ENCODE results near the gene NLRP5.
A peak's percentile ranks its signal among the peaks of the same experiment; 100 is the strongest.
"Not testable (repeated sequence)": the region's sequence is repeated elsewhere in the genome, so short reads cannot be mapped to it uniquely, and the experiment has no call there.

The NLRP5 gene

GRCh38 chr19:55986487-55986886 lies at the start of gene NLRP5:
TSS of gene NLRP5 (plus strand) at chr19:55986775.
- in situ Hi-C loops (cut with HindIII; ENCODE audit: low pct_unique_long_range_greater_than_20kb, low sequenced_read_pairs): no loop called here
- no peak for TF ChIP-seq JUND (IDR thresholded peaks at IDR 0.05; ENCODE audit: low read depth)

GRCh38 chr19:55939206-55939605 lies 47.4 kb upstream of the NLRP5 start:
- in situ Hi-C loops (cut with HindIII; ENCODE audit: low pct_unique_long_range_greater_than_20kb, low sequenced_read_pairs): no loop called here
- no peak for DNase-seq (ENCODE audit: low read depth in 1 of 2, low spot score in 1 of 2)
- no peak for TF ChIP-seq JUND (IDR thresholded peaks at IDR 0.05; ENCODE audit: low read depth)

More at GRCh38 chr19:55986487-55986886, at the start of gene NLRP5:
- peak in 1 of 2 experiments; percentile 42 for DNase-seq (ENCODE audit: low read depth in 1 of 2, low spot score in 1 of 2)

GRCh38 chr19:55940306-55940705 lies 46.3 kb upstream of the NLRP5 start:
- in situ Hi-C loops (cut with HindIII; ENCODE audit: low pct_unique_long_range_greater_than_20kb, low sequenced_read_pairs): no loop called here
- DNase-seq (ENCODE audit: low read depth in 1 of 2, low spot score in 1 of 2): no peak
- no peak for TF ChIP-seq JUND (IDR thresholded peaks at IDR 0.05; ENCODE audit: low read depth)

- TF ChIP-seq JUND (IDR thresholded peaks at IDR 0.05; ENCODE audit: low read depth): no peak
- no peak for DNase-seq (ENCODE audit: low read depth in 1 of 2, low spot score in 1 of 2)
- in situ Hi-C loops (cut with HindIII; ENCODE audit: low pct_unique_long_range_greater_than_20kb, low sequenced_read_pairs): no loop called here
Measured at GRCh38 chr19:55947532-55947931, 39.0 kb upstream of the NLRP5 start, which contains the start of gene NLRP8. TSS of gene NLRP8 (plus strand) at chr19:55947832.

- in situ Hi-C loops (cut with HindIII; ENCODE audit: low pct_unique_long_range_greater_than_20kb, low sequenced_read_pairs); DNase-seq (ENCODE audit: low read depth in 1 of 2, low spot score in 1 of 2): not testable (repeated sequence)
Measured at GRCh38 chr19:55950566-55950965, 36.0 kb upstream of the NLRP5 start.

- peak in 1 of 2 experiments; percentile 40 for DNase-seq (ENCODE audit: low read depth in 1 of 2, low spot score in 1 of 2)
- in situ Hi-C loops (cut with HindIII; ENCODE audit: low pct_unique_long_range_greater_than_20kb, low sequenced_read_pairs): no loop called here
- no peak for TF ChIP-seq JUND (IDR thresholded peaks at IDR 0.05; ENCODE audit: low read depth)
Measured at GRCh38 chr19:55956431-55956830, 30.1 kb upstream of the NLRP5 start.

- peak in 1 of 2 experiments; percentile 46 for DNase-seq (ENCODE audit: low read depth in 1 of 2, low spot score in 1 of 2)
- no peak for TF ChIP-seq JUND (IDR thresholded peaks at IDR 0.05; ENCODE audit: low read depth)
- in situ Hi-C loops (cut with HindIII; ENCODE audit: low pct_unique_long_range_greater_than_20kb, low sequenced_read_pairs): no loop called here
Measured at GRCh38 chr19:55958356-55958755, 28.2 kb upstream of the NLRP5 start.

- no peak for DNase-seq (ENCODE audit: low read depth in 1 of 2, low spot score in 1 of 2)
- no peak for TF ChIP-seq JUND (IDR thresholded peaks at IDR 0.05; ENCODE audit: low read depth)
- in situ Hi-C loops (cut with HindIII; ENCODE audit: low pct_unique_long_range_greater_than_20kb, low sequenced_read_pairs): no loop called here
Measured at GRCh38 chr19:55959996-55960675, 26.4 kb upstream of the NLRP5 start.

- in situ Hi-C loops (cut with HindIII; ENCODE audit: low pct_unique_long_range_greater_than_20kb, low sequenced_read_pairs): no loop called here
- no peak for TF ChIP-seq JUND (IDR thresholded peaks at IDR 0.05; ENCODE audit: low read depth)
- DNase-seq (ENCODE audit: low read depth in 1 of 2, low spot score in 1 of 2): no peak
Measured at GRCh38 chr19:55962186-55962585, 24.4 kb upstream of the NLRP5 start.

- DNase-seq (ENCODE audit: low read depth in 1 of 2, low spot score in 1 of 2): no peak
- in situ Hi-C loops (cut with HindIII; ENCODE audit: low pct_unique_long_range_greater_than_20kb, low sequenced_read_pairs): no loop called here
- TF ChIP-seq JUND (IDR thresholded peaks at IDR 0.05; ENCODE audit: low read depth): no peak
Measured at GRCh38 chr19:55973982-55974381, 12.6 kb upstream of the NLRP5 start.

- TF ChIP-seq JUND (IDR thresholded peaks at IDR 0.05; ENCODE audit: low read depth): no peak
- no peak for DNase-seq (ENCODE audit: low read depth in 1 of 2, low spot score in 1 of 2)
- in situ Hi-C loops (cut with HindIII; ENCODE audit: low pct_unique_long_range_greater_than_20kb, low sequenced_read_pairs): no loop called here
Measured at GRCh38 chr19:55980415-55980814, 6.2 kb upstream of the NLRP5 start.

- in situ Hi-C loops (cut with HindIII; ENCODE audit: low pct_unique_long_range_greater_than_20kb, low sequenced_read_pairs): no loop called here
- TF ChIP-seq JUND (IDR thresholded peaks at IDR 0.05; ENCODE audit: low read depth): no peak
Measured at GRCh38 chr19:55985254-55985653, 1.3 kb upstream of the NLRP5 start.

GRCh38 chr19:55990831-55991230 lies 4.3 kb downstream of the NLRP5 start:
- no peak for DNase-seq (ENCODE audit: low read depth in 1 of 2, low spot score in 1 of 2)
- in situ Hi-C loops (cut with HindIII; ENCODE audit: low pct_unique_long_range_greater_than_20kb, low sequenced_read_pairs): no loop called here
- TF ChIP-seq JUND (IDR thresholded peaks at IDR 0.05; ENCODE audit: low read depth): no peak

More at GRCh38 chr19:55985254-55985653, 1.3 kb upstream of the NLRP5 start:
- DNase-seq (ENCODE audit: low read depth in 1 of 2, low spot score in 1 of 2): no peak

GRCh38 chr19:55993492-55993891 lies 6.9 kb downstream of the NLRP5 start:
- no peak for DNase-seq (ENCODE audit: low read depth in 1 of 2, low spot score in 1 of 2)
- no peak for TF ChIP-seq JUND (IDR thresholded peaks at IDR 0.05; ENCODE audit: low read depth)
- in situ Hi-C loops (cut with HindIII; ENCODE audit: low pct_unique_long_range_greater_than_20kb, low sequenced_read_pairs): no loop called here

Data from T47D (cell line).